A549 (cell line): ENCODE data around the gene TP53BP2. TPM values are rescaled to one million over a fixed set of nuclear protein-coding genes. Genes with fewer than 3 reads are reported as not detected.
A peak's percentile ranks its signal among the peaks of the same experiment; 100 is the strongest.

Experiments used
- ATAC-seq, 2 experiments: fragments of 200-7000 bp in 1 of 2; fragments of >200 bp in 1 of 2; cut with Nextera tagmentation in 1 of 2; cut with Tn5 transposase in 1 of 2; 3 replicates each; pipeline versions ENCODE4 v1.8.0 to v1.9.1; 2018 to 2020; ENCODE audit warnings: mild to moderate bottlenecking in 1 of 2, moderate library complexity in 1 of 2
- CTCF ChIA-PET: fragments of 300-600 bp; sonication (Branson Sonifier 250); formaldehyde crosslinking; extraction: SDS; loops from one replicate; lab custom pipeline; 2021; ENCODE audit warnings: antibody characterized with exemption, inconsistent platforms; lab: Yijun Ruan, JAX
- POLR2A ChIA-PET: fragments of 350-600 bp; formaldehyde crosslinking; extraction: SDS; loops from one replicate; lab custom pipeline; 2021; ENCODE audit warnings: antibody characterized with exemption, inconsistent platforms; lab: Yijun Ruan, JAX
- DNase-seq, 2 experiments: peaks; one replicate each; pipeline versions ENCODE4 v3.0.0 to v3.0.0-alpha.2; 2011 to 2016; ENCODE audit warnings: low read depth in 1 of 2, low spot score in 1 of 2
- FAIRE-seq: peaks from 2 replicates; lab custom pipeline; 2011; peaks lifted over from hg19 to GRCh38; lab: Jason Lieb, UNC
- H3K27ac ChIP-seq, 2 experiments: fragments of >200 bp; sonication (Bioruptor Twin); formaldehyde crosslinking; 3 replicates each; pipeline ENCODE4 v1.5.1; 2016 to 2017
- H3K4me1 ChIP-seq: fragments of >200 bp; sonication (Bioruptor Twin); formaldehyde crosslinking; 3 replicates; pipeline ENCODE4 v1.6.1; 2016
- H3K4me2 ChIP-seq: fragments of >200 bp; sonication (Bioruptor Twin); formaldehyde crosslinking; 3 replicates; pipeline ENCODE4 v1.6.1; 2016
- H3K4me3 ChIP-seq: fragments of >200 bp; sonication (Bioruptor Twin); formaldehyde crosslinking; 3 replicates; pipeline ENCODE4 v1.5.1; 2016
- H3K9me3 ChIP-seq: fragments of >200 bp; sonication (Bioruptor Twin); formaldehyde crosslinking; 3 replicates; pipeline ENCODE4 v1.6.1; 2016
- BHLHE40 ChIP-seq: IDR thresholded peaks from 2 replicates; pipeline ENCODE4 v1.6.1; 2012; ENCODE audit warnings: low read depth, low read length, inconsistent platforms
- CEBPB ChIP-seq, 2 experiments: fragments of >200 bp in 1 of 2; sonication (Bioruptor Twin) in 1 of 2; formaldehyde crosslinking in 1 of 2; IDR thresholded peaks; 2 replicates each; pipeline ENCODE4 v1.6.1; 2012 to 2016
- KDM1A ChIP-seq: fragments of 200-600 bp; sonication (generic); IDR thresholded peaks from 2 replicates; pipeline ENCODE4 v1.6.1; 2016; ENCODE audit warnings: low read depth, mild to moderate bottlenecking
- KDM5A ChIP-seq: fragments of 200-600 bp; sonication (generic); IDR thresholded peaks from 2 replicates; pipeline ENCODE4 v1.6.1; 2016; ENCODE audit warnings: antibody characterized with exemption, mild to moderate bottlenecking
- MAFK ChIP-seq: fragments of 450-650 bp; IDR thresholded peaks from 2 replicates; pipeline ENCODE4 v1.6.1; 2014; ENCODE audit not compliant: partially characterized antibody
- MAZ ChIP-seq: fragments of 150-350 bp; IDR thresholded peaks from 2 replicates; pipeline ENCODE4 v1.6.1; 2014; ENCODE audit warnings: antibody characterized with exemption, low read depth, low read length, borderline replicate concordance
- SMC3 ChIP-seq: fragments of >200 bp; sonication (Bioruptor Twin); formaldehyde crosslinking; IDR thresholded peaks from 3 replicates; pipeline ENCODE4 v1.6.1; 2018; ENCODE audit warnings: inconsistent platforms
- SREBF2 ChIP-seq: fragments of 450-650 bp; IDR thresholded peaks from 2 replicates; pipeline ENCODE4 v1.6.1; 2014; ENCODE audit warnings: mild to moderate bottlenecking, moderate library complexity
- TFCP2L1 ChIP-seq: fragments of 250-450 bp; sonication (Bioruptor Pico); IDR thresholded peaks from 2 replicates; pipeline ENCODE4 v1.5.0; 2021; ENCODE audit warnings: mild to moderate bottlenecking
- ZNF302 ChIP-seq: fragments of 250-450 bp; sonication (Bioruptor Pico); IDR thresholded peaks from 2 replicates; pipeline ENCODE4 v1.9.0; 2021; ENCODE audit warnings: inconsistent platforms, mild to moderate bottlenecking, moderate library complexity
- WGBS: methylation state at CpG from one replicate; pipeline ENCODE4 v1.1.6; 2017; ENCODE audit errors: missing lambda C conversion rate; 5-methylcytosine and 5-hydroxymethylcytosine counted together
- polyA plus RNA-seq, 4 experiments: library from polyadenylated mRNA; depleted of rRNA in 3 of 4; stranded (reverse); fragments of >200 nt; fragmentation: RNase III in 1 of 4; extraction: RNeasy Plus Mini Kit Qiagen cat#74134 plus additional on column Dnase treatment in 1 of 4; gene quantifications; 2 replicates in 3 of 4; 3 replicates in 1 of 4; pipeline ENCODE4 v1.2.3, GENCODE V29; 2011 to 2017
- TF ChIP-seq, protein P1 (sequence below): fragments of >200 bp; sonication (Bioruptor Twin); formaldehyde crosslinking; IDR thresholded peaks from 3 replicates; pipeline ENCODE4 v1.6.1; 2016
- TF ChIP-seq, protein P2 (sequence below): fragments of 450-650 bp; IDR thresholded peaks from 2 replicates; pipeline ENCODE4 v1.6.1; 2014; ENCODE audit warnings: antibody characterized with exemption
- TF ChIP-seq, protein P3 (sequence below): fragments of 250-450 bp; sonication (Bioruptor Pico); IDR thresholded peaks from 2 replicates; pipeline ENCODE4 v1.5.0; 2020; ENCODE audit warnings: low read depth, mild to moderate bottlenecking, moderate library complexity
- TF ChIP-seq, protein P4 (sequence below): fragments of >200 bp; sonication (Bioruptor Twin); formaldehyde crosslinking; IDR thresholded peaks from 2 replicates; pipeline ENCODE4 v1.6.1; 2016
- TF ChIP-seq, protein P5 (sequence below): IDR thresholded peaks from 2 replicates; pipeline ENCODE4 v1.6.1; 2012

Gene TP53BP2
- polyA plus RNA-seq, 2 of the 4 experiments (the other 2 are of a cell fraction): 14.0 to 33.5 TPM

DNA sequence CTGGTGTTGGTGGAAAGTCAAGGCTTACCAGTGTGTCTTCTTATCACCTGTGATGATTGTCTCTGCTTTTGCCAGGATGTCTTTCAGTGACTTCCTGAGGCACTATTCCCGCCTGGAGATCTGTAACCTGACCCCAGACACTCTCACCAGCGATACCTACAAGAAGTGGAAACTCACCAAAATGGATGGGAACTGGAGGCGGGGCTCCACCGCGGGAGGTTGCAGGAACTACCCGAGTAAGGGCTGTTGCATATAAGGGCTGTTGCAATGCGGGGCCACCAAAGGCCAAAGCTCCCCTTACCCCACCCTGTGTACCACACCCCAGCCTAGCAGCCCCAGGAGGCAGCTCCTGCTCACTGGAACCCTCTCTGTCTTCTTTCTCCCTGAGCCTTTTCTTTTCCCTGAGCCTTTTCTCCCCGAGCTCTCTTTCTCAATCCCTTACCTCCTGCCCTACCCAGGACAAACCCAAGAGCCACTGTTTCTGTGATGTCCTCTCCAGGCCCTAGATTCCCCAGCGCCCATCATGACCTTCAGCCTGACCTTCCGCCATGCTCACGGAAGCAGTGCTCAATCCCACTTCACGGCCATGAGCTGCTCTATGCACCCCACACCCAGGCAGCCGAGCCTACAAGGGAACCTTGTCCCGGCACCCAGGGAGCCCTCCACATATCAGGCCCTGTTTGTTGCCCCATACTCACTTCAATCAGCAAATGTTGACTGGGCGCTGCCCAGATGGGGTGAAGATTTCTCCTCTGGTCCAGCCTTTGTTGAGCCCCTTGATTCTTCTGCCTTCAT is 92.8 kb downstream of the TP53BP2 start:
- POLR2A ChIA-PET: interaction anchor here (1.1 kb wide), 1 partner anchor 34 kb away, joined by 3 read pairs; no protein-coding TSS in a partner anchor
- TF ChIP-seq, protein P1, sequence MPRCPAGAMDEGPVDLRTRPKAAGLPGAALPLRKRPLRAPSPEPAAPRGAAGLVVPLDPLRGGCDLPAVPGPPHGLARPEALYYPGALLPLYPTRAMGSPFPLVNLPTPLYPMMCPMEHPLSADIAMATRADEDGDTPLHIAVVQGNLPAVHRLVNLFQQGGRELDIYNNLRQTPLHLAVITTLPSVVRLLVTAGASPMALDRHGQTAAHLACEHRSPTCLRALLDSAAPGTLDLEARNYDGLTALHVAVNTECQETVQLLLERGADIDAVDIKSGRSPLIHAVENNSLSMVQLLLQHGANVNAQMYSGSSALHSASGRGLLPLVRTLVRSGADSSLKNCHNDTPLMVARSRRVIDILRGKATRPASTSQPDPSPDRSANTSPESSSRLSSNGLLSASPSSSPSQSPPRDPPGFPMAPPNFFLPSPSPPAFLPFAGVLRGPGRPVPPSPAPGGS: no peak
- no peak for TF ChIP-seq MAFK
- Histone ChIP-seq H3K9me3 (no peaks in the 10 kb centered on the region), H3K4me1 (peaks cover 18% of the 10 kb centered on the region), H3K4me3 (no peak overlapping the region), H3K27ac (no peak overlapping the region; a peak in 1 of 6 replicates), H3K4me2 (no peak overlapping the region)
- ATAC-seq (no peak), DNase-seq (no peak), FAIRE-seq (no peak)
- CTCF ChIA-PET: interaction anchor here (5.8 to 10.9 kb wide), 5 partner anchors 16 to 52 kb away, joined by 84 to 122 read pairs (median 100); partner anchors contain the start of gene CAPN2
- WGBS: 84% methylated on average over 15 of the region's 15 CpGs

DNA sequence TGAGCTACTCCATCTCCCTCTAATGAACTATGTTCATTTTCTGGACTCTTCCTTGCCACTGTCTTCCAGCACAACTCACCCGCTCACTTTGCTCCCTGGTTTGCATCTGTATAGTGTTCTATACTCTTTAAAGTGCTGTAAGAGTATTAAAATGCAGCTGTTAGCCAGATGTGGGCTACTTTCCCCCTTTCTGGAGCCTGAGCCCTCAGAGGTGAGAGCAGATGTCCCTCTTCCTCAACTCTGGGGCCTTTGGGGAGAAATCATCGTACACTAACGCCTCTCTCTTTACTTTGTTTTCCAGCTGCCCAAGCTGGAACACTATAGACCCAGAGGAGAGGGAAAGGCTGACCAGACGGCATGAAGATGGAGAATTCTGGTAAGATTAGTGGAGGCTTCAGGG is 94.1 kb downstream of the TP53BP2 start:
- POLR2A ChIA-PET: no interaction called here
- TF ChIP-seq, protein P2, sequence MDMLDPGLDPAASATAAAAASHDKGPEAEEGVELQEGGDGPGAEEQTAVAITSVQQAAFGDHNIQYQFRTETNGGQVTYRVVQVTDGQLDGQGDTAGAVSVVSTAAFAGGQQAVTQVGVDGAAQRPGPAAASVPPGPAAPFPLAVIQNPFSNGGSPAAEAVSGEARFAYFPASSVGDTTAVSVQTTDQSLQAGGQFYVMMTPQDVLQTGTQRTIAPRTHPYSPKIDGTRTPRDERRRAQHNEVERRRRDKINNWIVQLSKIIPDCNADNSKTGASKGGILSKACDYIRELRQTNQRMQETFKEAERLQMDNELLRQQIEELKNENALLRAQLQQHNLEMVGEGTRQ: no peak
- TF ChIP-seq TFCP2L1 (CRISPR knock-in tag) (no peak), ZNF302 (CRISPR knock-in tag) (no peak), CEBPB (IDR thresholded peaks at IDR 0.05) (no peak), KDM5A (no peak), MAZ (no peak), SREBF2 (no peak), KDM1A (no peak), BHLHE40 (no peak)
- TF ChIP-seq, protein P3, sequence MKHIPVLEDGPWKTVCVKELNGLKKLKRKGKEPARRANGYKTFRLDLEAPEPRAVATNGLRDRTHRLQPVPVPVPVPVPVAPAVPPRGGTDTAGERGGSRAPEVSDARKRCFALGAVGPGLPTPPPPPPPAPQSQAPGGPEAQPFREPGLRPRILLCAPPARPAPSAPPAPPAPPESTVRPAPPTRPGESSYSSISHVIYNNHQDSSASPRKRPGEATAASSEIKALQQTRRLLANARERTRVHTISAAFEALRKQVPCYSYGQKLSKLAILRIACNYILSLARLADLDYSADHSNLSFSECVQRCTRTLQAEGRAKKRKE (CRISPR knock-in tag): no peak
- TF ChIP-seq, protein P4, sequence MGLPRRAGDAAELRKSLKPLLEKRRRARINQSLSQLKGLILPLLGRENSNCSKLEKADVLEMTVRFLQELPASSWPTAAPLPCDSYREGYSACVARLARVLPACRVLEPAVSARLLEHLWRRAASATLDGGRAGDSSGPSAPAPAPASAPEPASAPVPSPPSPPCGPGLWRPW: no peak
- ATAC-seq (no peak), FAIRE-seq (no peak), DNase-seq (no peak)
- H3K9me3 ChIP-seq: no peaks in the 10 kb centered on the region
- H3K4me3 ChIP-seq: no peak overlapping the region
- peaks cover 30% of the 10 kb centered on the region for H3K4me1 ChIP-seq
- no peak overlapping the region for H3K4me2 ChIP-seq
- CTCF ChIA-PET: interaction anchor here (0.7 to 10.9 kb wide), 8 partner anchors 11 to 51 kb away, joined by 3 to 122 read pairs (median 96); partner anchors contain the start of gene CAPN2
- 92% methylated on average over 4 of the region's 4 CpGs for WGBS
- H3K27ac ChIP-seq: peak overlapping the region in 1 of 2 experiments; percentile 21; a peak in 1 of 6 replicates

DNA sequence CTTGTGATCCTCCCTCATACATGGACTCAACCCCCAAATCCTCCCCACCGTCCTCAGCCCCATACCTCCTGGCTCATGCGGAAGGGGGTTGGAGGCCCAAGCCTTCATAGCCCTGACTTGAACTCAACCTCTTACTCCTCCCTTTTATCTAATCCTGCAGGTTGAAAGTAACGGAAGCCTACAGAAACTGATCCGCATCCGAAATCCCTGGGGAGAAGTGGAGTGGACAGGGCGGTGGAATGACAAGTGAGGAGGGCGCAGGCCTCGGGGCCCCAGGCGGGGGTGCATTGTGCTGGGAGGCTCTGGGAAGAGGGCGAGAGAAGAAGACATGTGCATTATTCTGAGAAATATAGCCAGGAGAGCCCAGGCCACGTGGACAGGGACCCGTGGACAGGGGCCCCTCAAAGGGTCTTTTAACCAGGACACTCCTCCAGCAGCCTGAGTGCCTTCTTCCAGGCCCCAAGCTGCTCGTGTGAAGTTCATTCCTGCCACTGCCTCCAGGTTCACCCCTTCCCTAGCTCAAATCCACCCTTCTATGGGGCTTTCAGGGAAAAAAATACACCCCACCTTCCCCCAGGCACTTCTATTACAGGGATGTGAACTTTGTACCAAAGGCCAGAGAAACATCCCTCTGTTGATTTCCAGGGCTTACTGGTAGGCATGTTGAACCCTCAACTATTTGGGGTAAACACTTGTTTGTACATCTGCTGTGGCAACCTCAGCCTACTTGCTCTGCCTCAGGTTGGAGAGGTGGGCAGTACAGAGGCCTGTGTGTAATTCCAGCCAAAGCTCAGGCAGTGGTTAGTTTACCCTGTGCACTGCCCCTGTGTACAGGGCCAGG is 94.8 kb downstream of the TP53BP2 start:
- no peak for ATAC-seq

More for the DNA sequence above, 94.8 kb downstream of the TP53BP2 start:
- DNase-seq (no peak), FAIRE-seq (no peak)
- Histone ChIP-seq H3K4me3 (no peak overlapping the region), H3K9me3 (no peaks in the 10 kb centered on the region), H3K27ac (peak overlapping the region in 1 of 2 experiments; percentile 24; a peak in 2 of 6 replicates), H3K4me1 (peaks cover 33% of the 10 kb centered on the region), H3K4me2 (no peak overlapping the region)
- ChIA-PET POLR2A (no interaction called here), CTCF (interaction anchor here (0.7 to 10.9 kb wide), 9 partner anchors 11 to 54 kb away, joined by 3 to 122 read pairs (median 92); partner anchors contain the start of gene CAPN2)
- no peak for TF ChIP-seq SMC3
- TF ChIP-seq, protein P5, sequence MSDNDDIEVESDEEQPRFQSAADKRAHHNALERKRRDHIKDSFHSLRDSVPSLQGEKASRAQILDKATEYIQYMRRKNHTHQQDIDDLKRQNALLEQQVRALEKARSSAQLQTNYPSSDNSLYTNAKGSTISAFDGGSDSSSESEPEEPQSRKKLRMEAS: no peak
- WGBS: 95% methylated on average over 13 of the region's 13 CpGs
